GM13976 (cell line): ENCODE data around the gene TBRG4.
A peak's percentile ranks its signal among the peaks of the same experiment; 100 is the strongest.

ENCODE experiments used
- DNase-seq: peaks from one replicate; pipeline ENCODE4 v3.0.0; 2012; ENCODE audit warnings: low spot score
- CTCF ChIP-seq: IDR thresholded peaks from 2 replicates; pipeline ENCODE4 v1.5.1; 2012; ENCODE audit warnings: borderline replicate concordance, mild to moderate bottlenecking; ENCODE audit not compliant: insufficient read depth; ENCODE audit errors: extremely low read depth, missing control alignments, control extremely low read depth
- in situ Hi-C: fragments of 300-500 bp; cut with MboI; formaldehyde crosslinking; loops from one replicate; pipeline ENCODE4 v1.12.0; 2022; ENCODE audit warnings: low sequenced_read_pairs, mixed read lengths, inconsistent platforms; ENCODE audit not compliant: unreplicated experiment

The TBRG4 gene

GRCh38 chr7:45092931-45093235 is 18.6 kb downstream of the TBRG4 start:
- no peak for TF ChIP-seq CTCF
- in situ Hi-C loops, result no loop called here
- no peak for DNase-seq

GRCh38 chr7:45092100-45092930 is 19.2 kb downstream of the TBRG4 start:
- no peak for TF ChIP-seq CTCF
- in situ Hi-C loops, result no loop called here
- DNase-seq, result no peak

- peak; percentile 81 for DNase-seq
- TF ChIP-seq CTCF, result no peak
Observed at GRCh38 chr7:45089341-45089891, 22.1 kb downstream of the TBRG4 start.

GRCh38 chr7:45088821-45089340 is 22.6 kb downstream of the TBRG4 start, which contains the start of gene NACAD:
NACAD (minus strand) TSS chr7:45088969; CDS start chr7:45088894, 75 bp downstream.
- peak; percentile 60 for DNase-seq
- in situ Hi-C loops, result no loop called here
- no peak for TF ChIP-seq CTCF

More at GRCh38 chr7:45089341-45089891, 22.1 kb downstream of the TBRG4 start:
- in situ Hi-C loops, result no loop called here

GRCh38 chr7:45088146-45088701 is 23.3 kb downstream of the TBRG4 start:
- no peak for TF ChIP-seq CTCF
- in situ Hi-C loops, result no loop called here
- DNase-seq, result no peak

- TF ChIP-seq CTCF, result no peak
- in situ Hi-C loops, result no loop called here
- peak; percentile 42 for DNase-seq
Observed at GRCh38 chr7:45087301-45088145, 24.0 kb downstream of the TBRG4 start.
